ENCODE measurements around the gene MRPL14. TPM values are rescaled to one million over a fixed set of nuclear protein-coding genes. Genes with fewer than 3 reads are reported as not detected.
"Not testable (repeated sequence)": the region's sequence is repeated elsewhere in the genome, so short reads cannot be mapped to it uniquely, and the experiment has no call there.

MRPL14 gene
- total and polyA plus RNA-seq, 12 donors: 29.9 to 89.7 (median 41.4) TPM

GRCh38 chr6:44093066-44093465 lies 34.2 kb downstream of the MRPL14 start:
- DNase-seq: no peak

GRCh38 chr6:44091981-44092884 lies 35.0 kb downstream of the MRPL14 start:
- ATAC-seq (no peak), DNase-seq (no peak)
- H3K4me3 ChIP-seq: no peak overlapping the region
- peaks cover 0 to 19% (median 0%) of the 10 kb centered on the region in 9 donors for H3K36me3 ChIP-seq
- intact Hi-C loops (cut with DNase I): loop anchor here in 4 of 10 donors (10.0 kb wide), 3 partner anchors 143 to 243 kb away; partner anchors contain the start of gene SLC35B2 (in 1 of the 4)
- peaks cover 0 to 3% (median 0%) of the 10 kb centered on the region in 9 donors for H3K4me1 ChIP-seq
- no peaks in the 10 kb centered on the region for H3K27me3 ChIP-seq
- H3K27ac ChIP-seq: no peak overlapping the region
- WGBS, 2 donors: 81 to 87% methylated on average over 7 of the region's 7 CpGs
- no peaks in the 10 kb centered on the region for H3K9me3 ChIP-seq
- no peak for TF ChIP-seq CTCF (IDR thresholded peaks at IDR 0.05)

More at GRCh38 chr6:44093066-44093465, 34.2 kb downstream of the MRPL14 start:
- Histone ChIP-seq H3K9me3 (no peaks in the 10 kb centered on the region), H3K4me3 (no peak overlapping the region), H3K27ac (no peak overlapping the region), H3K27me3 (no peaks in the 10 kb centered on the region), H3K4me1 (no peaks in the 10 kb centered on the region), H3K36me3 (peaks cover 0 to 19% (median 0%) of the 10 kb centered on the region in 9 donors)
- no peak for TF ChIP-seq CTCF (IDR thresholded peaks at IDR 0.05)
- no peak for ATAC-seq
- intact Hi-C loops (cut with DNase I): loop anchor here in 4 of 10 donors (10.0 kb wide), 3 partner anchors 142 to 242 kb away; partner anchors contain the start of gene SLC35B2 (in 1 of the 4)
- 91 to 92% methylated on average over 5 of the region's 5 CpGs for WGBS, 2 donors

GRCh38 chr6:44091356-44091755 lies 35.9 kb downstream of the MRPL14 start:
- not testable (repeated sequence) for H3K27me3 ChIP-seq, H3K4me3 ChIP-seq, DNase-seq, ATAC-seq, H3K4me1 ChIP-seq, H3K9me3 ChIP-seq, H3K27ac ChIP-seq
- WGBS, 2 donors: 98 to 99% methylated on average over 3 of the region's 3 CpGs
- intact Hi-C loops (cut with DNase I): loop anchor here in 4 of 10 donors (10.0 kb wide), 3 partner anchors 143 to 243 kb away; partner anchors contain the start of gene SLC35B2 (in 1 of the 4)
- H3K36me3 ChIP-seq: peaks cover 0 to 19% (median 0%) of the 10 kb centered on the region in 9 donors

GRCh38 chr6:44090465-44090864 lies 36.8 kb downstream of the MRPL14 start:
- Histone ChIP-seq H3K27me3 (no peaks in the 10 kb centered on the region), H3K27ac (no peak overlapping the region), H3K36me3 (peaks cover 0 to 19% (median 0%) of the 10 kb centered on the region in 9 donors), H3K9me3 (no peaks in the 10 kb centered on the region), H3K4me3 (no peak overlapping the region), H3K4me1 (peaks cover 0 to 10% (median 0%) of the 10 kb centered on the region in 9 donors)
- intact Hi-C loops (cut with DNase I): loop anchor here in 4 of 10 donors (10.0 kb wide), 3 partner anchors 144 to 244 kb away; partner anchors contain the start of gene SLC35B2 (in 1 of the 4)
- no peak for TF ChIP-seq CTCF (IDR thresholded peaks at IDR 0.05)
- 90 to 95% methylated on average over 5 of the region's 5 CpGs for WGBS, 2 donors
- DNase-seq (no peak), ATAC-seq (no peak)

Data from heart right ventricle (tissue), 16 donors.